Mammary epithelial cell (primary cell): ENCODE measurements around the gene CILP.

Source experiments
- EZH2 ChIP-seq: IDR thresholded peaks from 2 replicates; pipeline ENCODE4 v1.6.1; 2012; ENCODE audit warnings: low read length, inconsistent platforms, borderline replicate concordance
- TF ChIP-seq, protein P1 (sequence below), 2 donors: IDR thresholded peaks in 1 of 2; conservative IDR thresholded peaks in 1 of 2; 2 replicates each; pipeline ENCODE4 v1.5.1; 2011 to 2012; ENCODE audit warnings: inconsistent platforms in 2 of 2, low read length in 2 of 2, mild to moderate bottlenecking in 2 of 2, control low read depth in 1 of 2, low read depth in 1 of 2; ENCODE audit not compliant: insufficient read depth in 1 of 2; ENCODE audit errors: extremely low read depth in 1 of 2

DNA sequence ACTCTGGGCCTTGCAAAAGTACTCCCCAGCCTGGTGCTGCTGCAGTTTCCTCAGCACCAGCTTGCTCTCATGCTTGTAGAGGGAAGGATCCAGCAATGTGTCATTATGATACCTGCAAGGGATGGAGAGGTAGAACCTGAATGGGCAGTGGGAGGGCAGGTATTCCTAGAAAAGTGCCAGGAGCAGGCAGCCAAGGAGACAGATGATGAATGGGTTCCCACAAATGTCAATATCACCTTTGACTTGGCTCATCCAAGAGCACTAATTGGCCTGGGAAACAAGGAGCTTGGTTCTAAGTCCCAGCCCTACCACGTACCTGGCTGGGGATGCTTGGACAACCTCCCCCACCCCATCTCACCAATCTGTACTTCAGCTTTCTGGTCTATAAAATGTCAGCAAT, 9.4 kb downstream of the CILP start:
- TF ChIP-seq, protein P1, sequence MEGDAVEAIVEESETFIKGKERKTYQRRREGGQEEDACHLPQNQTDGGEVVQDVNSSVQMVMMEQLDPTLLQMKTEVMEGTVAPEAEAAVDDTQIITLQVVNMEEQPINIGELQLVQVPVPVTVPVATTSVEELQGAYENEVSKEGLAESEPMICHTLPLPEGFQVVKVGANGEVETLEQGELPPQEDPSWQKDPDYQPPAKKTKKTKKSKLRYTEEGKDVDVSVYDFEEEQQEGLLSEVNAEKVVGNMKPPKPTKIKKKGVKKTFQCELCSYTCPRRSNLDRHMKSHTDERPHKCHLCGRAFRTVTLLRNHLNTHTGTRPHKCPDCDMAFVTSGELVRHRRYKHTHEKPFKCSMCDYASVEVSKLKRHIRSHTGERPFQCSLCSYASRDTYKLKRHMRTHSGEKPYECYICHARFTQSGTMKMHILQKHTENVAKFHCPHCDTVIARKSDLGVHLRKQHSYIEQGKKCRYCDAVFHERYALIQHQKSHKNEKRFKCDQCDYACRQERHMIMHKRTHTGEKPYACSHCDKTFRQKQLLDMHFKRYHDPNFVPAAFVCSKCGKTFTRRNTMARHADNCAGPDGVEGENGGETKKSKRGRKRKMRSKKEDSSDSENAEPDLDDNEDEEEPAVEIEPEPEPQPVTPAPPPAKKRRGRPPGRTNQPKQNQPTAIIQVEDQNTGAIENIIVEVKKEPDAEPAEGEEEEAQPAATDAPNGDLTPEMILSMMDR (conservative IDR thresholded peaks at IDR 0.05 in 1 of 2, IDR thresholded peaks at IDR 0.05 in 1 of 2; ENCODE audit: extremely low read depth in 1 of 2, insufficient read depth in 1 of 2, low read depth in 1 of 2, low read length in 2 of 2): no peak
- no peak for TF ChIP-seq EZH2
